Measurements from ENCODE around the gene CDH13.

CDH13 gene

DNA sequence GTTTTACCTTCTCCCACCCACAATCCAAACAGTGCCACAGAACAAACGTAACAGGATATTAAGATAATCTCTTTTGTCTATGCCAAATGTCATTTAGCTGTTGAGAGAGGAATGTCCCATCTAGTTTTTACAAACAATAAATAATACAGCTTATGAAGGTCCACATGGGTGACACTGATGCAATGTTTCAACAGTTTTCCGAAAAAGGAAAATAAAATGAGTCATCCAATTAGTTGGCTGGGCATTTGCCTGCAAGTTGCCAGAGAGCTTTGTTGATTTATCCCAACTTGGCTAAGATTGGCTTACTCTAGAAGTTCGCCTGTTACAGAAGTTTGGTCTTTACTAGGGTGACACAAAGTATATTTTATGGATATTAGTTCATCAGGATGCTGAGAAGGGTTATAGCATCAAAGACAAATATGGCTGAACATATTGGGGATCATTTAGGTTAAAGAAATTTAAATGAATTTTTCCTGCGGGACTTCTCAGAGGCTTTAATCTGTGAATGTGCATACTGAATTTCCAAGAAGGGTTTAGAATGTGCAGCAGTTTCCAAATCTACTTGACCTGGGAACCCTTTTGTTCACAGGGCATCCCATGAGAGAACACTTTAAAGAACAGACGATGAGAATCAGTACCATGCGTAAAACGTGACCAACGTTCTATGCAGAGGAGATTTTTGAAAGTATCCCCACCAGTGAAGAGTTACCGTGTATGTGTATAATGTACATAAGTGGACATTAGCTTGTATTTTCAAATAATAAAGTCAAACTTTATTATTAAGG is 73.1 kb downstream of the CDH13 start:
- no peak for DNase-seq

GRCh38 chr16:82700541-82701235 is 73.9 kb downstream of the CDH13 start:
- DNase-seq: no peak

DNA sequence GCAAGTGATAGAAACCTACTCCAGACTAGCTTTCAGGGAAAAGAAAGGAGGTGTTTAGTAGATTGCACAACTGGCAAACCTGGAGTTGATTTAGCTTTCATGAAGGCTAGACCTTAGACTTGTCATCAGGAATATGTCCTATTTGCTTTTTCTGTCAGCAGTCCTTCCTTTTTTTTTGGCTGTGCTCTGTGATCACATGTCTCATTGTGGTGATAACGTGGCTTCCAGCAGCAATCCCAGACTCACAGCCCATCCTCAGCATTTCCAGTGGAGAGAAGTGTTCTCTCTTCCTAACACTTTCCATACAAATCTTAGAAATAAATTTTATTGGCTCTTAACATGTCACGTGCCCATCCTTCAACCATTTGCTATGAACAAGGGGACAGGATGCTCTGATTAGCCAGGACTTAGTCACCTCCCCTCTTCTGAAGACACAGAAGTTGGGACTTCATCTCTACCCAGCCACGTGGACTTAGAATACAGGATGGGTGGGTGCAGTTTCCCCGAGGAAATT is 74.7 kb downstream of the CDH13 start:
- DNase-seq: no peak

DNA sequence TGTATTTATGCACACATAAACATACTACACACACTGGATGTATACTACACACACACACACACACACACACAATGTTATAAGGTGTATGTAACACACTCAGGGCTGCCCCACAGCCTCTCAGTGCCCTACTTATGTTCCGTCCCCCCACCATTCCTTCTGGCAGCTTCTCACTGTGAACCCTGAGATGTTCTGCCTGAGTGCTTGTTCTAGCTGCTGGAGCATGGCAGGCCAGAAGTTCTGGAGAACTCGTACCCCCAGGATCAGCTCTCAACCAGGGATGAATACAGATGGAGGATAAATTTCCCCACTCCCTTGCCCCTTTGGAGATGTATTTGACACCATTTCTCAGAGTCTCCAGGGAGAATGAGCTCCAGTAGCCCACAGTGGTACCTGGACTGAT is 76.4 kb downstream of the CDH13 start:
- no peak for DNase-seq

GRCh38 chr16:82703871-82704768 is 77.4 kb downstream of the CDH13 start:
- DNase-seq: no peak

GRCh38 chr16:82709987-82710386 is 83.2 kb downstream of the CDH13 start:
- DNase-seq: no peak

DNA sequence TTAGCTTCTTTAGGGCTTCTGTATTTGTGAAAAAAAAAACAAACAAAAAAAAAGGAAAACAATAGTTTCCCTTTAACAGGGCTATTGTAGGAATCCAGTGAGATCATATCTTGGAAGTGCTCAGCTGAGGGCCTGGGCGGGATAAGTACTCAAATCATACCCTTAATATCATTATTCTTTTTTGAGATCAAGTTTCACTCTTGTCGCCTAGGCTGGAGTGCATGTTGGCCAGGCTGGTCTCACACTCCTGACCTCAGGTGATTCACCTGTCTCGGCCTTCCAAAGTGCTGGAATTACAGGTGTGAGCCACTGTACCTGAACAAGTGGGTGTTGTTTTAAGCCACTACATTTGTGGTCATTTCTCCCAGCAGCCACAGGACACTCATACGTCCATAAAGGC is 87.0 kb downstream of the CDH13 start:
- DNase-seq: no peak

GRCh38 chr16:82715160-82715559 is 88.4 kb downstream of the CDH13 start:
- no peak for DNase-seq

GRCh38 chr16:82715833-82716232 is 89.1 kb downstream of the CDH13 start:
- no peak for DNase-seq

GRCh38 chr16:82716361-82716855 is 89.6 kb downstream of the CDH13 start:
- DNase-seq: no peak

DNA sequence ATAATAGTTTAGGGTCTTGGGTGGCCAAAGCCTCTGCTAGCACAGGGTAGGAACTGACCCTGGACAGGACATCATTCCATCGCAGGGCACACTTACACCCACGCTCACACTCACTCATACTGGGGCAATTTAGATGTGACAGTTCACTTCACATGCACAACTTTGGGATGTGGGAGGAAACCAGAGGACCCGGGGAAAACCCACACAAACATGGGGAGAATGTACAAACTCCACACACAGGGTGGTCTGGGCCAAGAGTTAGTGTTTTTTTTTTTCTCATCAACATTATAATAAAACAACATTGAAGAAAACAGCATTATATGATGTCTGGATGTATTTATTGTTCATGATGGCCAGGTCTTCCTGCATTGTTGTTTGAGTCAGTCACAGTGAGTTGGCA is 93.6 kb downstream of the CDH13 start:
- DNase-seq: no peak

GRCh38 chr16:82726306-82726705 is 99.5 kb downstream of the CDH13 start:
- no peak for DNase-seq

- DNase-seq: no peak
These were observed 102.1 kb downstream of the CDH13 start for GRCh38 chr16:82728901-82729300.

GRCh38 chr16:82730901-82731300 is 104.1 kb downstream of the CDH13 start:
- no peak for DNase-seq

DNA sequence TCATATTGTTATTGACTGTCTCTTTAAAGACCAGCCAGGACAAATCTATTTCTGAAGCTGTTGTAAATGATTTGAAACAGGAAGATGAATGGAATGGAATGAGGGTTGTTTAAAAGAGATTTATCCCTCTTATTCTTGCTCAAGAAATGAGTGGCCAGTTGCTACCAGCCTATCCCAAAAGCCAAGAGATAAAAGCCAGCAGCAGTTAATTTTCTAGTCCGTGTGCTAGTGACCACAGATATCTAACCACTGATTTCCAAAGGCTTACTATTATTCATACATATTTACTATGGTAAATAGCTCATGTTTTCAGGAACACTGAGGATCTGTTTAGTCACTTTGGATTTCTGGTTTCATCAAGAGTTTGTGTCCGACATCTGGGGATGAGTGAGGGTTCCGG is 105.7 kb downstream of the CDH13 start:
- DNase-seq: no peak

- DNase-seq: no peak
These were observed 108.4 kb downstream of the CDH13 start for GRCh38 chr16:82735186-82735585.

GRCh38 chr16:82735673-82736091 is 108.9 kb downstream of the CDH13 start:
- no peak for DNase-seq

- DNase-seq: no peak
These were observed 109.5 kb downstream of the CDH13 start for GRCh38 chr16:82736224-82736623.

DNA sequence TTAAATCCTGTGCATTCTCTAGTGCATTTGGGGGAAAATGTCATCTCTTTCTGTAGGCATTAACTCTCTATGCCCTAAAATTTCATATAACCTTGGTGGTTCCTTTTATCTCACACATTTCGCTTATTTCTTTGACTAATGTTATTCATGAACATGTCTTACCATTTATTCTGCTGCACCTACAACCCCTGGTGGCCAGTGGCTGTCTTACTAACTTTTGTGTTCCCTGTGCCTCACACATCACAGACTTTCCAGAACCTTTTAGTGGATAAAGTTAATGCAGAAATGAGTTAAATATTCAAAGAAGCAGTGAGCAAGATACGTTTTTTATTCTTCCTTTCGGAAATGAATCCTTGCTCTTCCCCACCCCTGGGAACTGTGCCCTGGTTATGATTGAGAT is 111.9 kb downstream of the CDH13 start:
- no peak for DNase-seq

DNA sequence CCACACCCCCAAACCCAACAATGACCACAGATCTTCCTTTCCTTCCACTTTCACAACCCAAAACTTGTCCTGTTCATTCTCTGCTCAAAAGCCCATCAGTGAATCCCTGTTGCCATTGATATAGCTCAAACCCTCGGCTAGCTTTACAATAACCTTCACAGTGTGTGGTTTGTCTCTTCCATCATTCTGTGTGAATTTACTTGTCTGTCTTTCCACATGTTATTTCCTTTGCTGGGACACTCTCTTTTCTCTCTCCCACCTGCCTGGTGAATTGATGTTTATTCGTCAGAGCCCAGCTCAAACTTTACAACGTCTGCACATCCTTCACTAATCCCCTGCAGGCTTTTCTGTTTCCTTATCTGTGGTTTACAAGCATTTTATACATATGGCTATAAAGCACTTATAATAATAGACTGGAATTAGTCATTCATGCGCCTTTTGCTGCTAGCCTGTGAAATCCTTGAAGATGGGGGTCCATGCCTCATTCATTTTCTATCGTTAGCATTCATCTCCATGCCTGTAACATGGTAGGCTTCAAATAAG is 114.4 kb downstream of the CDH13 start:
- DNase-seq: no peak

- no peak for DNase-seq
These were observed 118.2 kb downstream of the CDH13 start for GRCh38 chr16:82744958-82745357.

- no peak for DNase-seq
These were observed 121.3 kb downstream of the CDH13 start for GRCh38 chr16:82748026-82748425.

DNA sequence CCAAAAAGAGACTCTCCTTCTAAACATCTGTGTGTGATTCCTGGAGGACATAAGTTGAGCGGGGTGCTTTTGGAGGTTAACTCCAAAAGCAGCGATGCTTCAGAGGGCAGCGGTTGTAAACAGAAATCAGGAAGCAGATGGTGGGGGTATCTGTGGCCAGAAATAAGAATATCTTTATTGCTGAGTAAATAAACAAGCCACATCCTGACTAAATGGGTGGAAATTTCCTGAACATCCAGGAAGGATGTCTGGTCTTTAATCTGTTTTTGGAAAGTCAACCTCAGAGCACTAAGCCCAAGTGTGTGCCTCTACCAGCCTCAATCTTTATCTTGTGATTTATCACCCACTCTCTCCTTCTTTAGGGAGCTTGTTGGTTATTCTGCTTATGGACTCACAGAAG is 123.3 kb downstream of the CDH13 start:
- no peak for DNase-seq
